ENCODE results near the gene KRTAP10-6. TPM values are rescaled to one million over a fixed set of nuclear protein-coding genes. Genes with fewer than 3 reads are reported as not detected.

KRTAP10-6 gene
- total and polyA plus RNA-seq, 2 donors from 2014 or later, result not detected

GRCh38 chr21:44614161-44614631 lies 21.9 kb upstream of the KRTAP10-6 start:
- FAIRE-seq (no peak), DNase-seq (peak in 1 of 5 donors; percentile 55)
- H3K9me3 ChIP-seq (ENCODE audit: control insufficient read depth in 2 of 3, insufficient read depth in 1 of 3, low read length in 3 of 3), result peaks cover 0 to 5% (median 0%) of the 10 kb centered on the region in 3 donors
- no peaks in the 10 kb centered on the region for H3K27me3 ChIP-seq (ENCODE audit: control insufficient read depth, insufficient read depth, low read length)
- intact Hi-C loops (cut with DNase I), result no loop called here
- H3K4me1 ChIP-seq (ENCODE audit: control insufficient read depth in 2 of 3, insufficient read depth in 2 of 3, low read depth in 1 of 3, low read length in 3 of 3), result no peaks in the 10 kb centered on the region
- H3K4me3 ChIP-seq (ENCODE audit: low read length in 3 of 3), result no peak overlapping the region
- no peak overlapping the region for H3K9ac ChIP-seq (ENCODE audit: low read length in 3 of 3)
- no peak overlapping the region for H3K27ac ChIP-seq (ENCODE audit: low read depth in 2 of 2, low read length in 2 of 2)
- no peaks in the 10 kb centered on the region for H3K36me3 ChIP-seq (ENCODE audit: control insufficient read depth in 2 of 3, insufficient read depth in 3 of 3, low read length in 3 of 3)
- no peak for TF ChIP-seq CTCF (IDR thresholded peaks at IDR 0.05; ENCODE audit: borderline replicate concordance, extremely low read depth, insufficient read depth)

- Histone ChIP-seq H3K4me3 (ENCODE audit: low read length in 3 of 3) (no peak overlapping the region), H3K4me1 (ENCODE audit: control insufficient read depth in 2 of 3, insufficient read depth in 2 of 3, low read depth in 1 of 3, low read length in 3 of 3) (no peaks in the 10 kb centered on the region), H3K27ac (ENCODE audit: low read depth in 2 of 2, low read length in 2 of 2) (no peak overlapping the region), H3K9ac (ENCODE audit: low read length in 3 of 3) (no peak overlapping the region), H3K9me3 (ENCODE audit: control insufficient read depth in 2 of 3, insufficient read depth in 1 of 3, low read length in 3 of 3) (peaks cover 0 to 5% (median 0%) of the 10 kb centered on the region in 3 donors), H3K36me3 (ENCODE audit: control insufficient read depth in 2 of 3, insufficient read depth in 3 of 3, low read length in 3 of 3) (no peaks in the 10 kb centered on the region), H3K27me3 (ENCODE audit: control insufficient read depth, insufficient read depth, low read length) (no peaks in the 10 kb centered on the region)
- DNase-seq, result peak in 1 of 5 donors; percentile 66
- intact Hi-C loops (cut with DNase I), result no loop called here
- FAIRE-seq, result no peak
- no peak for TF ChIP-seq CTCF (IDR thresholded peaks at IDR 0.05; ENCODE audit: borderline replicate concordance, extremely low read depth, insufficient read depth)
Observed at GRCh38 chr21:44613386-44614155, 21.3 kb upstream of the KRTAP10-6 start.

GRCh38 chr21:44612669-44613229 lies 20.4 kb upstream of the KRTAP10-6 start:
- Histone ChIP-seq H3K9ac (ENCODE audit: low read length in 3 of 3) (no peak overlapping the region), H3K9me3 (ENCODE audit: control insufficient read depth in 2 of 3, insufficient read depth in 1 of 3, low read length in 3 of 3) (peaks cover 0 to 5% (median 0%) of the 10 kb centered on the region in 3 donors), H3K36me3 (ENCODE audit: control insufficient read depth in 2 of 3, insufficient read depth in 3 of 3, low read length in 3 of 3) (no peaks in the 10 kb centered on the region), H3K4me1 (ENCODE audit: control insufficient read depth in 2 of 3, insufficient read depth in 2 of 3, low read depth in 1 of 3, low read length in 3 of 3) (no peaks in the 10 kb centered on the region), H3K4me3 (ENCODE audit: low read length in 3 of 3) (no peak overlapping the region), H3K27me3 (ENCODE audit: control insufficient read depth, insufficient read depth, low read length) (no peaks in the 10 kb centered on the region), H3K27ac (ENCODE audit: low read depth in 2 of 2, low read length in 2 of 2) (no peak overlapping the region)
- intact Hi-C loops (cut with DNase I), result no loop called here
- FAIRE-seq (no peak), DNase-seq (peak in 1 of 5 donors; percentile 71)
- no peak for TF ChIP-seq CTCF (IDR thresholded peaks at IDR 0.05; ENCODE audit: borderline replicate concordance, extremely low read depth, insufficient read depth)

Data from kidney (tissue), 14 donors.